ENCODE data around the gene SENP3. TPM values are rescaled to one million over a fixed set of nuclear protein-coding genes. Genes with fewer than 3 reads are reported as not detected.

The SENP3 gene
- total and polyA plus RNA-seq, 2 of the 13 experiments (the other 11 are each of a cell fraction or from before 2014, with no cell fraction given), result 55.8 to 75.4 TPM

DNA sequence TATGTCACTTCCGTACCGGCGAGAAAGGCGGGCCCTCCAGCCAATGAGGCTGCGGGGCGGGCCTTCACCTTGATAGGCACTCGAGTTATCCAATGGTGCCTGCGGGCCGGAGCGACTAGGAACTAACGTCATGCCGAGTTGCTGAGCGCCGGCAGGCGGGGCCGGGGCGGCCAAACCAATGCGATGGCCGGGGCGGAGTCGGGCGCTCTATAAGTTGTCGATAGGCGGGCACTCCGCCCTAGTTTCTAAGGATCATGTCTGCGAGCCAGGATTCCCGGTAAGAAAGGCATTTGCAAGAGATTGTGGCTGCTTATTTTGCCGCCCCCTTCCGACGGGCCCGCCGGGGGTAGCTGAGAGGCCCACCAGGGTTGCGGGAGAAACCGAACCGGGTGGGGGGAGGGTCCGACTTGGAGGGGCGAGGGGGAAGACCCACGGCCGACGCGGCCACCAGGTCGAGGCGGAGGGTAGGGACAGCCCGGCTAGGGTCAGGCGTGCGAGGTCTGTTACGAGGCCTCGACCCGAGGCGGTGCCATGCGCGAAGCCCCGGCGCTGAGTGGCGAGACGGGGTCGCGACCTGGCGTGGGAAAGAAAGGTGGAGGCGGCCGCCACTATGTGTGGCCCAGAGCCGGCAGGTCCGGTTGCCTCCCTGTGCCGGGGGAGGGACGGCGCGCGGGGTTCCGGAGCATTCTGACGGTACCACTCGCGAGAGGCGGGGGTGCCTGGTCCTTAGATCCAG lies 11.0 kb downstream of the SENP3 start (continued):
- TF ChIP-seq FOXO4 (CRISPR knock-in tag; conservative IDR thresholded peaks at IDR 0.05), result no peak
- no peak; the same call in 1 of the 2 replicates for TF ChIP-seq SALL1 (CRISPR knock-in tag; IDR thresholded peaks at IDR 0.05)
- TF ChIP-seq ZNF569 (CRISPR knock-in tag; IDR thresholded peaks at IDR 0.05; ENCODE audit: borderline replicate concordance), result no peak
- no peak for TF ChIP-seq TEAD3 (CRISPR knock-in tag; optimal IDR thresholded peaks at IDR 0.05; ENCODE audit: borderline replicate concordance)
- TF ChIP-seq KDM2A (CRISPR knock-in tag; IDR thresholded peaks at IDR 0.05; ENCODE audit: borderline replicate concordance, low read depth), result peak; percentile 95
- TF ChIP-seq PRMT3 (CRISPR knock-in tag; IDR thresholded peaks at IDR 0.05; ENCODE audit: borderline replicate concordance, low read depth), result no peak
- 0 out of 2 replicates have a peak, but pooled peaks have one; percentile 67 for TF ChIP-seq JDP2 (CRISPR knock-in tag; IDR thresholded peaks at IDR 0.05; ENCODE audit: borderline replicate concordance)
- peak; percentile 87 for TF ChIP-seq TAF1 (CRISPR knock-in tag; IDR thresholded peaks at IDR 0.05)
- no peak for TF ChIP-seq PCBP2 (optimal IDR thresholded peaks at IDR 0.05; ENCODE audit: low read depth, low read length, poor library complexity, severe bottlenecking)
- TF ChIP-seq ZNF737 (CRISPR knock-in tag; IDR thresholded peaks at IDR 0.05; ENCODE audit: borderline replicate concordance), result no peak
- TF ChIP-seq ZNF407 (CRISPR knock-in tag; IDR thresholded peaks at IDR 0.05; ENCODE audit: not compliant biosample characterization), result peak; percentile 27
- TF ChIP-seq ATRX (CRISPR knock-in tag; IDR thresholded peaks at IDR 0.05; ENCODE audit: borderline replicate concordance), result no peak
- no peak for TF ChIP-seq SYNCRIP (IDR thresholded peaks at IDR 0.05; ENCODE audit: insufficient read depth, low read depth, low read length)
- TF ChIP-seq CHD2 (IDR thresholded peaks at IDR 0.05; ENCODE audit: low read depth, low read length), result peak; percentile 81
- TF ChIP-seq KAT8 (CRISPR knock-in tag; IDR thresholded peaks at IDR 0.05), result peak; percentile 63
- TF ChIP-seq ASH2L (IDR thresholded peaks at IDR 0.05; ENCODE audit: insufficient read length, low read depth, low read length), result peak; percentile 83
- TF ChIP-seq ZNF367 (CRISPR knock-in tag; IDR thresholded peaks at IDR 0.05; ENCODE audit: borderline replicate concordance), result no peak
